H1 (cell line): ENCODE results near the gene GRAMD4. TPM values are rescaled to one million over a fixed set of nuclear protein-coding genes. Genes with fewer than 3 reads are reported as not detected.

Experiments used
- CTCF ChIA-PET: fragments of 300-600 bp; sonication (Branson Sonifier 250); formaldehyde crosslinking; loops from one replicate; lab custom pipeline; 2021; ENCODE audit not compliant: partially characterized antibody; lab: Charles Lee
- POLR2A ChIA-PET: fragments of 300-600 bp; sonication (Branson Sonifier 250); formaldehyde crosslinking; loops from one replicate; lab custom pipeline; 2021; ENCODE audit warnings: inconsistent platforms; ENCODE audit not compliant: partially characterized antibody; lab: Charles Lee
- DNase-seq, 2 experiments: peaks; one replicate each; pipeline versions ENCODE4 v3.0.0 to v3.0.0-alpha.2; 2010 to 2022; ENCODE audit warnings: low spot score in 2 of 2, low read depth in 1 of 2, mixed read lengths in 1 of 2
- FAIRE-seq: peaks from 2 replicates; lab custom pipeline; 2011; peaks lifted over from hg19 to GRCh38; lab: Jason Lieb, UNC
- H2AFZ ChIP-seq: 2 replicates; pipeline ENCODE4 v1.8.1; 2012; ENCODE audit warnings: low read length, inconsistent platforms
- H2AK5ac ChIP-seq: 2 replicates; pipeline ENCODE4 v1.6.1; 2013; ENCODE audit warnings: low read depth, low read length
- H2BK120ac ChIP-seq: replicated peaks from 2 replicates; pipeline ENCODE3; 2013; ENCODE audit warnings: low read depth, low read length, inconsistent platforms
- H2BK12ac ChIP-seq: 2 replicates; pipeline ENCODE4 v1.6.1; 2013; ENCODE audit warnings: low read depth, low read length
- H2BK15ac ChIP-seq: 2 replicates; pipeline ENCODE4 v1.6.1; 2013; ENCODE audit warnings: low read length
- H2BK20ac ChIP-seq: 2 replicates; pipeline ENCODE4 v1.6.1; 2013; ENCODE audit warnings: low read length
- H2BK5ac ChIP-seq: 2 replicates; pipeline ENCODE4 v1.6.1; 2013; ENCODE audit warnings: low read depth, low read length
- H3K14ac ChIP-seq: 2 replicates; pipeline ENCODE4 v1.6.1; 2013; ENCODE audit warnings: inconsistent platforms; ENCODE audit not compliant: insufficient read length
- H3K18ac ChIP-seq: 2 replicates; pipeline ENCODE4 v1.6.1; 2013; ENCODE audit warnings: low read length; ENCODE audit errors: extremely low read depth
- H3K23ac ChIP-seq: 2 replicates; pipeline ENCODE4 v1.6.1; 2013; ENCODE audit warnings: inconsistent platforms; ENCODE audit not compliant: insufficient read length
- H3K23me2 ChIP-seq: 2 replicates; pipeline ENCODE4 v1.6.1; 2013; ENCODE audit warnings: low read depth, low read length
- H3K27ac ChIP-seq: 2 replicates; pipeline ENCODE4 v1.6.1; 2011; ENCODE audit warnings: low read depth, low read length, inconsistent platforms
- H3K27me3 ChIP-seq, 4 experiments: replicated peaks in 1 of 4; 1 replicate in 1 of 4; 2 replicates in 3 of 4; pipeline versions ENCODE4 v1.6.1 to v1.8.1; 2011 to 2013; ENCODE audit warnings: low read length in 3 of 4, mild to moderate bottlenecking in 3 of 4, inconsistent platforms in 2 of 4, mixed read lengths in 2 of 4, moderate library complexity in 1 of 4; ENCODE audit not compliant: control insufficient read depth in 3 of 4, insufficient read depth in 3 of 4; ENCODE audit errors: extremely low read depth in 1 of 4
- H3K36me3 ChIP-seq, 4 experiments: 2 replicates each; pipeline versions ENCODE4 v1.6.1 to v1.8.1; 2011 to 2013; ENCODE audit warnings: mild to moderate bottlenecking in 4 of 4, low read length in 3 of 4, moderate library complexity in 2 of 4, control low read depth in 1 of 4, inconsistent platforms in 1 of 4; ENCODE audit not compliant: insufficient read depth in 4 of 4, control insufficient read depth in 2 of 4
- H3K4ac ChIP-seq: replicated peaks from 2 replicates; pipeline ENCODE3; 2013; ENCODE audit warnings: low read length, low read depth, mixed read lengths, inconsistent platforms; ENCODE audit not compliant: insufficient read length
- H3K4me1 ChIP-seq, 4 experiments: replicated peaks in 1 of 4; 1 replicate in 1 of 4; 2 replicates in 3 of 4; pipeline versions ENCODE4 v1.6.1 to v1.8.1; 2011 to 2013; ENCODE audit warnings: low read length in 3 of 4, inconsistent platforms in 2 of 4, mixed read lengths in 1 of 4; ENCODE audit not compliant: insufficient read depth in 4 of 4, control insufficient read depth in 3 of 4
- H3K4me2 ChIP-seq, 2 experiments: 2 replicates each; pipeline versions ENCODE4 v1.6.1 to v1.8.1; 2011 to 2013; ENCODE audit warnings: low read depth in 2 of 2, low read length in 2 of 2, control low read depth in 1 of 2, inconsistent platforms in 1 of 2, mild to moderate bottlenecking in 1 of 2; ENCODE audit not compliant: insufficient read depth in 1 of 2
- H3K4me3 ChIP-seq, 4 experiments: fragments of 200-600, 300-600 bp in 1 of 4; sonication (generic), shearing (Covaris generic), sonication (Bioruptor Twin) in 1 of 4; 2 replicates each; pipeline versions ENCODE4 v1.5.1 to v1.8.1; 2011 to 2016; ENCODE audit warnings: low read length in 4 of 4, low read depth in 3 of 4, control low read depth in 2 of 4, inconsistent platforms in 2 of 4, mild to moderate bottlenecking in 2 of 4, mixed read lengths in 1 of 4, moderate library complexity in 1 of 4; ENCODE audit not compliant: insufficient read depth in 2 of 4; ENCODE audit errors: extremely low read depth in 1 of 4
- H3K56ac ChIP-seq: replicated peaks from 2 replicates; pipeline ENCODE3; 2013; ENCODE audit warnings: low read depth, mild to moderate bottlenecking, mixed read lengths, low read length, inconsistent platforms; ENCODE audit not compliant: insufficient read length
- H3K79me1 ChIP-seq: 2 replicates; pipeline ENCODE4 v1.6.1; 2013; ENCODE audit warnings: low read depth, low read length, control low read depth
- H3K79me2 ChIP-seq, 2 experiments: 2 replicates each; pipeline versions ENCODE4 v1.6.1 to v1.8.1; 2012 to 2013; ENCODE audit warnings: low read length in 2 of 2, mild to moderate bottlenecking in 2 of 2, inconsistent platforms in 1 of 2; ENCODE audit not compliant: insufficient read depth in 2 of 2, control insufficient read depth in 1 of 2
- H3K9ac ChIP-seq, 4 experiments: replicated peaks in 1 of 4; 1 replicate in 1 of 4; 2 replicates in 3 of 4; pipeline versions ENCODE4 v1.6.1 to v1.8.1; 2011 to 2013; ENCODE audit warnings: low read depth in 3 of 4, low read length in 3 of 4, control low read depth in 2 of 4, mild to moderate bottlenecking in 2 of 4, moderate library complexity in 2 of 4, inconsistent platforms in 1 of 4; ENCODE audit errors: extremely low read depth in 1 of 4
- H3K9me3 ChIP-seq, 2 experiments: 2 replicates each; pipeline versions ENCODE4 v1.6.1 to v1.8.1; 2012 to 2013; ENCODE audit warnings: mild to moderate bottlenecking in 2 of 2, moderate library complexity in 2 of 2, control low read depth in 1 of 2, inconsistent platforms in 1 of 2, low read depth in 1 of 2, low read length in 1 of 2, mixed read lengths in 1 of 2; ENCODE audit not compliant: insufficient read depth in 2 of 2
- H4K20me1 ChIP-seq, 2 experiments: replicated peaks in 1 of 2; 2 replicates each; pipeline versions ENCODE3 to v1.8.1; 2011 to 2013; ENCODE audit warnings: inconsistent platforms in 2 of 2, low read length in 2 of 2, mild to moderate bottlenecking in 1 of 2; ENCODE audit not compliant: insufficient read depth in 2 of 2, control insufficient read depth in 1 of 2
- H4K5ac ChIP-seq: 2 replicates; pipeline ENCODE4 v1.6.1; 2013; ENCODE audit warnings: low read length, low read depth, mixed read lengths, inconsistent platforms; ENCODE audit not compliant: insufficient read length
- H4K8ac ChIP-seq: 2 replicates; pipeline ENCODE4 v1.8.0; 2013; ENCODE audit warnings: mild to moderate bottlenecking, moderate library complexity, low read length, inconsistent platforms; ENCODE audit not compliant: insufficient read depth; ENCODE audit errors: extremely low read depth
- H4K91ac ChIP-seq: replicated peaks from 2 replicates; pipeline ENCODE3; 2013; ENCODE audit warnings: low read length, mixed read lengths, inconsistent platforms; ENCODE audit not compliant: insufficient read length
- BACH1 ChIP-seq: IDR thresholded peaks from 2 replicates; pipeline ENCODE4 v1.6.1; 2012; ENCODE audit warnings: low read length, improper control_type of control experiment
- BRCA1 ChIP-seq: IDR thresholded peaks from 2 replicates; pipeline ENCODE4 v1.6.1; 2012; ENCODE audit warnings: low read depth, low read length, improper control_type of control experiment
- CBX5 ChIP-seq: fragments of 300-800, 300-1000 bp; sonication (generic); IDR thresholded peaks from 2 replicates; pipeline ENCODE4 v1.7.1; 2016; ENCODE audit warnings: antibody characterized with exemption, low read length, low read depth
- EP300 ChIP-seq, 2 experiments: IDR thresholded peaks; 1 replicate in 1 of 2; 2 replicates in 1 of 2; pipeline ENCODE4 v1.6.1; 2011 to 2012; ENCODE audit warnings: low read depth in 2 of 2, low read length in 2 of 2, mild to moderate bottlenecking in 2 of 2, borderline replicate concordance in 1 of 2, inconsistent platforms in 1 of 2, moderate library complexity in 1 of 2
- FOSL1 ChIP-seq: IDR thresholded peaks from 2 replicates; pipeline ENCODE4 v1.6.1; 2011; ENCODE audit warnings: mild to moderate bottlenecking, low read depth, low read length, moderate library complexity; ENCODE audit not compliant: insufficient read depth
- GABPA ChIP-seq: IDR thresholded peaks from 2 replicates; pipeline ENCODE4 v1.6.1; 2011; ENCODE audit warnings: mild to moderate bottlenecking, low read length, moderate library complexity, borderline replicate concordance; ENCODE audit not compliant: insufficient read depth
- RXRA ChIP-seq: IDR thresholded peaks from 2 replicates; pipeline ENCODE4 v1.6.1; 2011; ENCODE audit warnings: low read depth, mild to moderate bottlenecking, low read length, moderate library complexity; ENCODE audit not compliant: insufficient read depth
- SP1 ChIP-seq: IDR thresholded peaks from 2 replicates; pipeline ENCODE4 v1.6.1; 2011; ENCODE audit warnings: low read depth, low read length
- SP4 ChIP-seq: IDR thresholded peaks from 2 replicates; pipeline ENCODE4 v1.6.1; 2012; ENCODE audit warnings: low read length, inconsistent platforms
- TAF7 ChIP-seq: optimal IDR thresholded peaks from 2 replicates; pipeline ENCODE3; 2011; ENCODE audit warnings: low read depth, mild to moderate bottlenecking, inconsistent platforms, low read length, moderate library complexity, borderline replicate concordance
- TCF12 ChIP-seq: IDR thresholded peaks from 2 replicates; pipeline ENCODE4 v1.6.1; 2011; ENCODE audit warnings: low read depth, mild to moderate bottlenecking, low read length
- YY1 ChIP-seq: IDR thresholded peaks from 2 replicates; pipeline ENCODE4 v1.6.1; 2011; ENCODE audit warnings: low read depth, mild to moderate bottlenecking, low read length
- WGBS, 2 experiments: shearing (Covaris generic) in 1 of 2; methylation state at CpG; one replicate each; pipeline versions ENCODE4 v1.1.6 to v1.1.7; 2013 to 2015; ENCODE audit warnings: low lambda C conversion rate in 2 of 2, mixed read lengths in 2 of 2, inconsistent platforms in 1 of 2, low coverage in 1 of 2, missing lambda C conversion rate in 1 of 2; ENCODE audit not compliant: insufficient replicate concordance in 2 of 2, insufficient coverage in 1 of 2, insufficient read length in 1 of 2; ENCODE audit errors: extremely low coverage in 1 of 2, missing lambda C conversion rate in 1 of 2; 5-methylcytosine and 5-hydroxymethylcytosine counted together
- polyA plus RNA-seq, 7 experiments: library from polyadenylated mRNA; depleted of rRNA in 3 of 7; stranded (reverse) in 5 of 7; unstranded in 2 of 7; fragments of >200 nt in 5 of 7; fragments of 200-250 nt in 2 of 7; gene quantifications; 1 replicate in 5 of 7; 2 replicates in 1 of 7; 4 replicates in 1 of 7; pipeline versions ENCODE4 v1.2.1 to v1.2.3, GENCODE V29; 2011 to 2013; ENCODE audit warnings: missing spikeins in 2 of 7, mixed read lengths in 2 of 7
- total RNA-seq: library from RNA; stranded (reverse); fragmentation: NEBNext Ultra II Directional; extraction: Animal tissue kit (Norgen Biotek cat#: 25700); gene quantifications from 2 replicates; pipeline ENCODE4 v1.2.1, GENCODE V29; 2021
- TF ChIP-seq, protein P1 (sequence below): IDR thresholded peaks from 2 replicates; pipeline ENCODE4 v1.6.1; 2012; ENCODE audit warnings: inconsistent platforms

GRAMD4 gene
- total and polyA plus RNA-seq, 2 of the 8 experiments (the other 6 are each of a cell fraction or from before 2014, with no cell fraction given) = 7.9 to 25.6 TPM

- H2AK5ac ChIP-seq = no peak overlapping the region
- H3K79me2 ChIP-seq = no peaks in the 10 kb centered on the region; a peak in 1 of 4 replicates
- H4K91ac ChIP-seq = no peak overlapping the region
- H2BK12ac ChIP-seq = no peak overlapping the region
- no peak overlapping the region for H3K4me2 ChIP-seq
- ChIA-PET POLR2A (no interaction called here), CTCF (interaction anchor here (0.9 to 1.8 kb wide), 5 partner anchors 13 to 76 kb away, joined by 3 to 7 read pairs (median 4); no protein-coding TSS in a partner anchor)
- no peak overlapping the region for H4K5ac ChIP-seq
- H4K8ac ChIP-seq = no peak overlapping the region; the same call in 1 of the 2 replicates
- H2BK15ac ChIP-seq = no peak overlapping the region
- no peak overlapping the region for H3K56ac ChIP-seq
- no peaks in the 10 kb centered on the region; the same call in 1 of the 2 replicates for H3K79me1 ChIP-seq
- H3K23me2 ChIP-seq = peaks cover 5% of the 10 kb centered on the region; the same call in 1 of the 2 replicates
- H3K14ac ChIP-seq = no peak overlapping the region
- H3K27me3 ChIP-seq = no peaks in the 10 kb centered on the region
- no peak overlapping the region for H2BK5ac ChIP-seq
- no peak overlapping the region for H2BK120ac ChIP-seq
- no peak overlapping the region for H2AFZ ChIP-seq
- 89% methylated on average over 11 of the region's 11 CpGs; no CpG with 5 or more reads in 1 of the 2 experiments for WGBS, 2 experiments
- no peak overlapping the region for H3K9ac ChIP-seq
- FAIRE-seq = no peak
- H3K23ac ChIP-seq = no peak overlapping the region
- H3K4me1 ChIP-seq = peaks cover 0 to 5% (median 2%) of the 10 kb centered on the region in 4 experiments; a peak in 3 of 7 replicates
- no peak overlapping the region for H3K4ac ChIP-seq
- H3K27ac ChIP-seq = no peak overlapping the region
- DNase-seq = no peak
- no peak overlapping the region for H2BK20ac ChIP-seq
- no peaks in the 10 kb centered on the region for H3K9me3 ChIP-seq
- H3K18ac ChIP-seq = no peak overlapping the region
- H3K4me3 ChIP-seq = no peak overlapping the region
- peaks cover 0 to 6% of the 10 kb centered on the region in 2 experiments for H4K20me1 ChIP-seq
- no peaks in the 10 kb centered on the region for H3K36me3 ChIP-seq
- TF ChIP-seq SP4 (no peak), TAF7 (no peak), GABPA (no peak), BACH1 (no peak), EP300 (IDR thresholded peaks at IDR 0.05; ENCODE audit: borderline replicate concordance in 1 of 2, low read depth in 2 of 2, low read length in 2 of 2) (no peak), TCF12 (no peak), SP1 (no peak), RXRA (no peak), FOSL1 (no peak), YY1 (no peak), BRCA1 (no peak), CBX5 (no peak)
- TF ChIP-seq, protein P1, sequence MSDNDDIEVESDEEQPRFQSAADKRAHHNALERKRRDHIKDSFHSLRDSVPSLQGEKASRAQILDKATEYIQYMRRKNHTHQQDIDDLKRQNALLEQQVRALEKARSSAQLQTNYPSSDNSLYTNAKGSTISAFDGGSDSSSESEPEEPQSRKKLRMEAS = no peak
Observed at GRCh38 chr22:46639843-46640242, 19.7 kb downstream of the GRAMD4 start.
